CMK (cell line): ENCODE data around the gene JMJD4.

Experiments
- DNase-seq: peaks from one replicate; pipeline ENCODE4 v3.0.0-alpha.2; 2010; ENCODE audit warnings: low read depth

The JMJD4 gene

DNA sequence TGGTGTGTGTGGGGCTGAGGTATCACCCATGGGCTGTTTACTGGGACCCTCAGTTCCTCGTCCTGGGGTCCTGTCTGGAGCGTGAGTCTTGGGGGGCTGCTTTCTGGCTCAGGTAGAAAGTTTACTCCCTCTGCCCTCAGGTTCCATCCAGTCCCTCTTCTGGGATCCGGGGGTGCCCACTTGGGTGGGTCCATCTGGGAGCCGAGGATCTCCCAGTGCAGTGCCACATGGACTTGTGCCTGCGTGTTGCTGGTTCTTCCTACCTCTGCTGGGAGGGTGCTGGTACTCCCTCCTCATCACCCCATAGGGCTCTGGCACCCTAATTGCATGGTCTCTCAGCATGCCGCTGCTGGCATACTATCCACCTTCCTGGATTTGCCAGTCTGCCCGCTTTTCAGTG is 14.1 kb upstream of the JMJD4 start:
- DNase-seq = no peak

GRCh38 chr1:227748496-227749182 is 13.5 kb upstream of the JMJD4 start:
- no peak for DNase-seq

DNA sequence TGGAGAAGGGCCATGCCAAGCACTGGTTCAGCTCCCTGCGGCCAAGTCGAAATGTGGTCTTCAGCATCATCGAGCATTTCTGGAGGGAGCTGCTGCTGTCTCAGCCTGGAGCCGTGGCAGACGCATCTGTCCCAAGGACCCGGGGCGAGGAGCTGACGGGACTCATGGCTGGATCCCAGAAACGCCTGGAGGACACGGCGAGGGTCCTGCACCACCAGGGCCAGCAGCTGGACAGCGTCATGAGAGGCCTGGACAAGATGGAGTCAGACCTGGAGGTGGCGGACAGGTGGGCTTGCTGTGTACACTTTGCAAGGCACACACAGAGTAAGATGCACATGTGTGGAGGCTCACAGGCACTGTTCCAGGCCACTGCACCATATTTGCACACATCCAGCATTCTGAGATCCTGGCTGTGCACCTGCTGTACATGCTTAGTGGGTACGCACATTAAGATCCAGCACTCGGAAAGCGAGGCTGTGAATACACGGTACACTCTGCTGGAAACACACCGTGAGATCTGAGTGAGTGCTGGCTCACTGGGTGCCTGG is 12.9 kb upstream of the JMJD4 start:
- DNase-seq = no peak

- no peak for DNase-seq
Measured at GRCh38 chr1:227747382-227747781, 12.3 kb upstream of the JMJD4 start.

GRCh38 chr1:227746676-227747075 is 11.6 kb upstream of the JMJD4 start:
- no peak for DNase-seq

DNA sequence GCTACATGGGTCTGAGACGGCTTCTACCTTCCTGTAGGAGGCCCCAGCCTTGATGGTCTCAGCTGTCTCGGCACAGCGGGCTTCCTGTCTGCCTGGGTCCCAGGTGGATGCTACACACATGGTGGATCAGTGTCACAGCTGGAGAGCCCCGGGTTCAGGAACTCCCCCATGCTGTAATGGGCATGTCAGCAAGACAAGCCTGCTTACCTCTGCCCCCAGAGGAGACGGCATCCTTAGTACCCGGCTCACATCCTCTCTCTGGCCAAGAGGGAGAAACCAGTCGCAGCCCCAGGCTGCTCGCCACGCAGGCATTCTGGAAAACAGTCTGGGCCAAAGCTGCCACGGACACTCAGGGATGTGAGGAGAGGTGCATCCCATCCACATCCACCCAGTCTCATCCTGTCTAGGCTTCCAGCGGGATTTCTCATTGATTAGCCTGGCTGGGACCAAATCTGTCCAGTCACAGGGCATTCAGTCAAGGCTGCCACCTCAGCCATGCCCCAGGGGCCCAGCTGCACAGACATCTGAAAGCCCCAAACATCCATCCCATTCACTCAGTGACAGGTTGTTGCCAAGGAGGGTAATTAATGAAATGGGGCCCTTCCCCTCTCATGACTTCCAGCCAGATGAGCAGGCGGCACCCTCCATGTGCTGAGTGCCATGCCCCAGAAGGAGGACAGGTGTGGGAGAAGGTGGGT is 10.6 kb upstream of the JMJD4 start:
- no peak for DNase-seq

- DNase-seq = no peak
Measured at GRCh38 chr1:227744668-227745067, 9.6 kb upstream of the JMJD4 start.

DNA sequence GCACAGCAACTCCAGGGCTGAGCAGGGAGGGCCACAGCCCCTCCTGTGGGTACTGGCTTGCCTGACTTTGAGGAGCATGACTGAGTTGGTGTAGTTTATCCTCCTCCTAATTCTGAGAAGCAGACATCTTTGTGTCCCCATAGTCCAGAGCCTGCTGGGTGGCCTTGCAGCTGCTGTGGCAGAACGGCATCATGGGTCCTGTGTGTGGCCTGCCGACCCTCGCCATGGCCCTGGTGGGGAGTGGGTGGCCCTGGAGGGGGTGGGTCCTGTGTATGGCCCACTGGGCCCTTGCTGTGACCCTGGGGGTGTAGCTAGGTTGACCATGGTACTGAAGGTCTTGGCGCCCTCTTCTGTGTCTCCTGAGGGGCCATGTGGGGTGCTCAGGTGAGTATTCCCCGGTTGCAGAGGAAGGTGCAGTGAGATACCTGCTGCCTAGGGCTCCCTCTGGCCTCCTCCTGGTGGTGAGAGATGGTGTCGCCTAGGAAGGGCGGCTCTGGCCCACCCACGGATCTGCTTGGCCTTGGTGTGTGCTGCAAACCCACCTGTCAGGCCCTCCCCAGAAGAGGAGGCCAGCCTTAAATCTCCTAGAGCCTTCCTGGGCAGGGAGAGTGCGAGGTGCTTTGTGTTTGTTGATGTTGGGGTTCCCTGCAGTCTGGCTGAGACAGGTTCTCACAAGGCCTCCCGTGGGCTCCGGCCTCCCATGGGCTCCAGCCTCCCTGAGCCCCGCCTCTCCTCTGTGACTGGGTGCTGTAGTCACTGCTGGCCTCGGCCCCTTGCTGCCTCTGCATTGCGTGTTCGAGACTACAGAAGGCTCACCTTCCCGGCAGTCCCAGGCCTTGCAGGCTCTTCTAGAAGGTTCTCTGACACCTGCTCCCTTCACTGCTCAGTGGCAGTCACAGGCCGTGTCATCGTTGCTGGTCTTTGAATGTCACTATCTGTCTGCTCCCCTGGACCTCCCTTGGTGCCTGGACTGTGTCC is 7.9 kb upstream of the JMJD4 start:
- DNase-seq = no peak

DNA sequence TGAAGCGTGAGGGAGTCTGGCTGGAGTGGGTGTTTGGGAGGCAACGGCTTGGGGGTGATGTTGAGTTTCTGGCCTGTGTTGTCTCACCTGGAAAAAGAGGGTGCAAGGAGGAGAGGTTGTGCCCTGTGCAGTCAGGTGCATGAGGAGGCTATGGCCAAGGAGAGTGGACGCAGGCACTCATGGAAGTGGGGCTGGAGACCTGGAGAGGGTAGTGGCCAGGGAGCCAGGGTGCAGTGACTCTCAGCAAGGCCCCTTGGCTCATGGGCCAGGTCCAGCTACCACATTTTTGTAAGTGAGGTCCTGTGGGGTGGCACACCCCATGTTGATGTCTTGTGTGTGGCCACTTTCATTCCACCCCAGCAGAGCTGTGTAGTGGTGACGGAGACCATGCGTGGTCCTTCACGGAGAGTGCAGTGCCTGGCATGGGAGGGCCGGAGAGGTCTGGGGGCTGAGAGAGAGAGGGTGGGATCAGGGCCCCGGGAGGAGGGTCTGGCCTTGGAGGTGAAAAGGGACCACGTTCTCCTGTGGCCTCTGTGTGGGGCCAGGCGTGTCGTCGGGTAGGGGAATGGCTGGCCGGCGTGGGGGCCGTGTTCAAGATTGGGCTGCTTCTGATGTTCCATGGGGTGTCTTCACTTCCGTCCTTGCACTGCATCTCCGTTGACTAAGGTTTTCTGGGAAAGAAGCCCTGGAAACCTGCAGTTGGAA is 6.2 kb upstream of the JMJD4 start:
- no peak for DNase-seq

- DNase-seq = no peak
Measured at GRCh38 chr1:227740401-227740960, 5.4 kb upstream of the JMJD4 start.

DNA sequence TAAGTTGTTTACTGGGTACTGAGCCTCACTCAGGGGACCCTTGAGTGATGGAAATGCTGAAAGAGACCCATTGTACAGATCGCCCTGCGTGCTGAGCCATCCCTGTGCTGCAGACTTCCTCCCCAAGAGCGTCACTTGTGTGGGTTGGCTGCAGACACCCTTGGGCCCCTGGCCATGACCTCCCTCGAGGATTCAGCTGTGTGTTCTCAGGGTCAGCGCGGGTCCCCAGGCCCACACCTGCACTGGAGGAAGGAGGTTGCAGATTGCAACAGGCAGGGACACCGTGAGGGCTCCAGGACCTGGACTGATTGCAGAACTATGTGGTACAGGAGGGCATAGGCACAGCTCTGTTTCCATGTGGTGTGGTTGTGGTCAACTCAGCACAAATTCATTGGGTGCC is 4.5 kb upstream of the JMJD4 start:
- DNase-seq = no peak

DNA sequence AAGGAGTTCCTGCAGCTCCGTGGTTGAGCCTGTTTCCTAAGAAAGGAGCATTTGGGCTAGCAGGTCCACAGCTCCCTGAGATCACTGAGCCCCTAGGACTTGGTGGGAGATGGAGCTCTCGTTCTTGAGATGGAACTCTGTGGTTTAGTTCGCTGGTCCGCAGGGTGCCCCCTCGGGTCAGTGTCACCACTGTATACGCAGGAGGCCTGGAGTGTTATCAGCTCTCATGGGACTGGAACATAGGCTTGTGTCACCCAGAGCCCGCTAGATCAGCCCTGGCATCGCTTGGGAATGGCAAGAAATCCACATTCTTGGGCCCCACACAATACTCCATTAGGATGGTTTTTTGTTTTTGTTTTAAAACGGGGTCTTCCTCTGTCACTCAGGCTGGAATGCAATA is 3.7 kb upstream of the JMJD4 start:
- no peak for DNase-seq

DNA sequence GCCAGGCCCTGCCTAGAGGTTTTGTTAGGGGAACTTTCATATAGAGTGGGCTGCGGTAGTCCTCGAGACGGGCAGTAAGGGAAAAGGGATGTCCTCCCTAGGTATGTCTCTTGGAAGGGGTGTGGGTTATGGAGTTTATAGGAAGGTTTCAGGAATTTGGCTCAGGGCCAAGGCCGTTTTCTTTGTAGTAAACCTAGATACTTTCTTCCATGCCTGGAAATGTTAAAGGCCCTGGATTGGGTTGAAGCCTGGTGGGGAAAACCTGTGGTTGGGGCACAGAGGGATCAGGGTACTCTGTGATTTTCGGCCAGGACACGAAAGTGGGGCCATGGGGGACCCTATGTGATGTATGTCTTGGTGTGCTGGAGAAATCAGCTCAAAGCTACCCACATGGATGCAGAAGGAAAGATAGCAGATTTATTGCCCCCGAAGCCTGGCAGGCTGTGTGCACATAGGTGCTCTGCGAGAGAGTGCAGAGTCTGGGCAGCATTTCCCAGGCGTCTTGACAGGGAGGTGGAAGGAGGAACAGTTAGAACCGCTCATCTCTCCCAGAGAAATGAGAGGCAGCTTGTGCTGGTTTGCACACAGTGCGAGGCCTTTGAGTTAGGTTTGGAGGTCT is 1.8 kb upstream of the JMJD4 start:
- DNase-seq = no peak

- DNase-seq = no peak
Measured at GRCh38 chr1:227735539-227736285, 610 bp upstream of the JMJD4 start.

DNA sequence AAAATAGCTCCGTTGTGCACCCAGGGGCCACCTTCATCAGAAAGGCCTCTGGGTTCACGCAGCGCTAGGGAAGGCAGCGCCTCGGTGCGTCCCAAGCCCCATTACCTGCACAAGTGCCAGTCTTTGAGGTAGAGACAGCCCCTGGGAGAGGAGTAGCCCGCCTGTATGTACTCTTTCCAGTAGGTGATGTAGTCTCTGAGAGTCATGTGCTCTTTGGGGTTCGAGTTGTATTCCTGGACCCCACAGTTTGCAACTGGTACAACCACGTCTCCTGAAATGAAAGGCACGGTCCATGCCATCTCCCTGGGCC is 601 bp downstream of the JMJD4 start:
- DNase-seq = no peak

DNA sequence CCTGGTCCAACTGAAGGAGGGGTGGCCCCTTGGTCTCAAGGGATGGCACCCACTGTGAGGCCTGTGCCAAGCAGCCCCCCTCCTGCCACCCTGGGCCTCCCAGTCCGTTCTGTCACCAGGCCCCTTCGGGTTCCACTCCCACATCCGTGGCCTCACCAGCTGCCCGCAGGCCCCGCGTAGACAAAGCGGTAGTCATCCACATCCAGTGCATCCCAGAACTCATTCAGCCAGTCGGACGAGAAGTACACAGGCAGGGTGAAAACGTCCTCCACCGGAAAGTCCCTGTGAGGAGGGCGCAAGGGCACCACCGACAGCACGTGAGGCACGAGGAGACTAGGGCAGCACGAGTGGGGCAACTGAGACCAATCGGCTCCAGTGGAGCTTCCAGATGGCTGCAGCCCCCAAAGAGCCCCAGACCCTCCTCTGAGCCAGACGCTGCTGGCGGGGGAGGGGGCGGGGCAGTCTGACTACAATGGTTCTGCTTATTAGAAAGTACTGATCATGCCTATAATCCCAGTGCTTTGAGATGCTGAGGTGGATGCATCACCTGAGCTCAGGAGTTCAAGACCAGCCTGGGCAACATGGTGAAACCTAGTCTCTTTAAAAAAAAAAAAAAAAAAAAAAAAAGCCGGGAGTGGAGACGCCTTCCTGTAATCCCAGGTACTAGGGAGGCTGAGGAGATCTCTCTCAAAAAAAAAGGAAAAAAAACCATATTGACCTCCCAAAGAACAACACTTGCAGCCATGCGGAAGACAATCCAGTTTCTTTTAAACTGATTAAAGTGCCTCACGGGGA is 1.2 kb downstream of the JMJD4 start:
- no peak for DNase-seq

DNA sequence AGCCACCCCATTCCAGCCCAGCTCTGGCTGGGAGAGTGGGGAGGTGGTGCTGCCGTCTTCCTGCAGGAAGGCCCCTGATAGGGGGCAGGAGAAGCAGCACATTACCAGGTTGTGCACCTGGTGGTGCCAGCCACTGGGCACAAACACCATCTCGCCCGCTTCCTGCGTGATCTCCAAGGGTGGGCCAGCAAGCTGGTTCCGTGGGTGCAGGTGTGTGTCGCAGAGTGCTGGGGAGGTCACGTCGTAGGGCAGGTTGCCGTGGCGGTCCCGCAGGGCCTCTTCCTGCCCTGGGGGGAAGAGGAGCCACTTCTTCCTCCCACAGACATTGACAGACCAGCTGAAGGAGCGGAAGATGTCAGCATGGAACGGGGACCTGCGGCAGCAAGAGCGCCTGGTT is 1.8 kb downstream of the JMJD4 start:
- no peak for DNase-seq

GRCh38 chr1:227732586-227733308 is 2.4 kb downstream of the JMJD4 start:
- no peak for DNase-seq
